GM21360 (cell line): ENCODE measurements around the gene TYK2.
"Not testable (repeated sequence)": the region's sequence is repeated elsewhere in the genome, so short reads cannot be mapped to it uniquely, and the experiment has no call there.

Source experiments
- ATAC-seq: cut with Tn5 transposase; IDR thresholded peaks from one replicate; pipeline ENCODE4 v1.9.1; 2021; ENCODE audit warnings: mild to moderate bottlenecking, moderate library complexity; ENCODE audit not compliant: unreplicated experiment

Gene TYK2

GRCh38 chr19:10380313-10381102 is at the start of gene TYK2:
Gene TYK2, minus strand, starts transcription at chr19:10380572. Its CDS starts 2,166 bp downstream, at chr19:10378406.
- ATAC-seq, result peak; percentile 91

GRCh38 chr19:10428996-10429381 is 48.6 kb upstream of the TYK2 start:
- no peak for ATAC-seq

GRCh38 chr19:10427169-10427568 is 46.8 kb upstream of the TYK2 start:
- ATAC-seq, result no peak

GRCh38 chr19:10424011-10424637 is 43.8 kb upstream of the TYK2 start:
- no peak for ATAC-seq

DNA sequence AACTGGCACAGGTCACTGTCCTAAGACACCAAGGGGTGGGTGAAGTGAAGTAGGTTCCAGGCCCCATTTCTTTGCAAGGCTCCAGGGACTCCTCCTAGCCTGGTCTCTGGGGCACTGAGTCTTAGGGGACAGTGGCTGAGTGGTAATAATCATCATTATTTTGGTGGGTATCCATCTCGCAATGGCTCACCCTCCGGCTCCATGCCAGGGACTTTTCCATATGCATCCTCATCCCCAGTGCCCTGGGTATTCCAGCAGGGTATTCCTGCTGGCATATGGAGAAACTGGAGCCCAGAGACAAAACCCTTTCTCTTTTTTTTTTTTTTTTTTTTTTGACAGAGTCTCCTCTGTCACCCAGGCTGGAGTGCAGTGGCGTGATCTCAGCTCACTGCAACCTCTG is 42.5 kb upstream of the TYK2 start:
- ATAC-seq, result no peak

DNA sequence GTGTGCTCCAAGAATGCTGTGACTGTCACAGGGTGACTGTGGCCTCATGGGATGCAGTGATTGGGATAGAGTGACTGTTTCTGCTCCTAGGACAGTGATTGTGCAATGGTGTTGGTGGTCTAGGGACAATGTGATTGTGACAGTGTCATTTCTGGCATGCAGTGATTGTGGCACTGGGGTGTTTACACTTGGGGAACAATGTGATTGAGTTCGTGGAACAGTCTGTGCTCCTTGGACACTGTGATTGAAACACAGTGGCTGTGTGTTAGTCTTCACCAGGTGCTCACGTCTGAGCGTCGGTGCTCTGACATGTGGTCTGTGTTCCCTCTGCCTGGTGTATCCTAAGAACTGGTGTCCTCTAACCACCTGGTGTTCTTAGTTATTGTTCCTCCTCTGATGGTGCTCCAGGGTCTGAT is 41.7 kb upstream of the TYK2 start:
- no peak for ATAC-seq

- no peak for ATAC-seq
Observed at GRCh38 chr19:10421240-10422045, 41.1 kb upstream of the TYK2 start.

GRCh38 chr19:10420444-10421239 is 40.3 kb upstream of the TYK2 start, which contains the start of gene PDE4A:
Gene PDE4A, plus strand, starts transcription at chr19:10420538. Its CDS starts 227 bp downstream, at chr19:10420765.
- ATAC-seq, result no peak

DNA sequence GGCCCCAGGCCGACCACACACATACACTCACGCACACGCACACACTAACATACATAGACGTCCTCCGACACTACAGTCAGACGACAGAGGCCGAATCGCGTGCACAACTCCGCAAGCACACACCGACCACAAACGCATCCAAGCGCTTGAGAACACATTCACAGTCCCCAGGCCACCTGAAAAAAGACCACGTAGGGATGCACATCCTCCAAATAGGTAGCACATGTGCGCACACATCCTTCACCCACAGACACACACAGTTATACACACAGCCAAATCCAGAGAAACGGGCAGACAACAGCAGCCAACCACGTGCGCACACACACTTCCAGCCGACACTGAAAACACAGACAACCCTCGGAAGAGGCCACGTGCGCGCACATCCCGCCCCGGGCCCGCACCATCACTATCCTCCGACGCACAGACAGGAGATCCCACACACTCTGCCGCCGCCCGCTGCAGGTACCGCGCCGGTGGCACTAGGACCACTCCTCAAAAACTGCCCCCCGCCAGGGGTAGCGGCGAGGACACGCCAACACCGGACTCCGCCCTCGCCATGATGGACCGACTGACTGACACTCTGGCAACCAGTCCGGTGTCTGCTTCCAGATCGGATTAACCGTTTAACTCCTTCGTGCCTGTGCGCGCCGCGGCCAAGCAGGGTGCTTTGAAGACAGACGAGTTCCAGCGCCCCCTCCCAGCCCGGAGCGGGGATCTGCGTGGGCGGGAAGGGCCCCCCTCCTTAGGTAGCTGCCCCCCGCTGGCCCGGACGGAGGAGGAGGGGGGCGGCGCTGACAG is 39.5 kb upstream of the TYK2 start:
- no peak for ATAC-seq

DNA sequence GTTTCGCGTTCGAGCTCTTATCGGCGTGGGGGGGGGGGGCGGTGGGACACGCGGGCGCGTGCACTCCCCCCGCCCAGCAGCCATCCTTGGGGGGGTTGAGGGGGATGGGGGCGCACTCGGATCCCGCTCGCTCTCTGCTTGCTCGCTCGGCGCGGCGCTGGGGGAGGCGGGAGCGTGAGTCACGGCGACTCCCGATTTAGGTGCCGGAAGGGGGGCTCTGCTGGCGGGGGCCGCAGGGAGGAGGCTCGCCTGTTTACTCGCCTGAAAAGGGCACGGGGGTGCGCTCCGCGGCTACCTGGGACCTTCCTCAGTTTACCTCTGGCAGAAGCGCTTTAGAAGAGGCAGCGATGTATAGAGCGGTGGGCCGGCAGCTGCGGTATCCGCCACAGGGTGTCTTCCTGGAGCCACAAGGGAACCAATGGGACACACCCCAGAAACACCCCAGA is 38.9 kb upstream of the TYK2 start:
- no peak for ATAC-seq

DNA sequence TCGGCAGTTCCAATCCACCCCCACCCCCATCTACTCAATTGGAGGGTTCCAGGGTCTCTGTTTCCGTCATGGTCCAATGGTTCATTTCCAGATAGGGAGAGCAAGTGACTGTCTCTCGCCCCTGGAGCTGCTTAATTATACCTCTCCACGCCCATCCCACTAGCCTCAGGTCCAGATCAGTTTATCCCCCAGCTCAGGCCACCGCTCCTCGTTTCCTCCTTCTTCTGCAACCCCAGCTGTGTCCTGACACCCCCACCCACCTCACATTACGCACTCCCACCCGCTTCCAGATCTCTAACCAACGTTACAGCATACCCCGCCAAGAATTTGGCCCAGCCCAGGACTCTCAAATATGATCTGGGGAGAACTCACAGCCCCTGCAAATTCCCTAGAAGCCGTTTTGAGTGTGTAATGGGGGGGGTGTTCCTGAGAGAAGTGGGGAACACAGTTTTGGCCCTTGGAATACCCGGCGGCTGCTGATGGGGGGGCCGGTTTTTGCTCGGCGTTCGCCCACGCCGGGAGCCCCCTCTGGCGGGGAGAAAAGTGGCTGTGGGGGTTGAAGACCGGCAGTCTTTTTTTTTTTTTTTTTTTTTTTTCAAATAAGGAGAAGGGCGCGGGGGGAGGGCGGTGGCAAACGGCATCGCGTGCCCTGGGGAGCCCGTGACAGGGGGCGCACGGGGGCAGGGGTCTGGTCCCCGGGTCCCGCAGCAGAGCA is 38.3 kb upstream of the TYK2 start:
- no peak for ATAC-seq

GRCh38 chr19:10418235-10418484 is 37.8 kb upstream of the TYK2 start:
- no peak for ATAC-seq

DNA sequence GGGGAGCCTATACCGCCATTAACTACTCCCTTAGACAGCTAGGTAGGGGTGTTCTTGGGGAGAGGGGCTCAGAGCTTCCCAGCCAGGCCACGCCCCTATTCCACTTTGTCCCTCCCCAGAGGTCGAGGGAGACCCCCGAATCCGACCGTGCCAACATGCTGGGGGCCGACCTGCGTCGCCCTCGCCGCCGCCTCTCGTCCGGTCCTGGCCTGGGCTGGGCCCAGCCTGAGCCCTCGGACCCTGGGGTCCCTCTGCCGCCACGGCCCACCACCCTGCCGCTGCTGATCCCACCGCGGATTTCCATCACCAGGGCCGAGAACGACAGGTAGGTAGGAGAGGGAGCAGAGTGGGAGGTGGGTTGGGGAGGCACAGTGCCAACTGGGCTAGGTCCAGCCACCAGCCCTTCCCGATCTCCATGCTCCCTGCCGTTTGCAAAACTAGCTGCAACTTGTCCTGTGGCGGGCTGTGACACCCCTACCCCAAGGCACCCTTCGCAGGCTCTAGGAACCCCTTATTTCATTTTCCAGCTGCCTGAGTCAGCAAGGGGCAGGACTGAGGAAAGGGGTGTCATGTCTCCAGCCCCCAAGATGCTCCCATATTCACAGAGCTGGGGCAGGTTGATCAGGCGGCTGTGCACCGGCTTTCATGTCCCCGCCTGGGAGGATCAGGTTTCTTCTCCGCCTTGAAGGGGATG is 37.3 kb upstream of the TYK2 start:
- ATAC-seq, result no peak

- peak; percentile 37 for ATAC-seq
Observed at GRCh38 chr19:10416380-10417257, 36.2 kb upstream of the TYK2 start.

DNA sequence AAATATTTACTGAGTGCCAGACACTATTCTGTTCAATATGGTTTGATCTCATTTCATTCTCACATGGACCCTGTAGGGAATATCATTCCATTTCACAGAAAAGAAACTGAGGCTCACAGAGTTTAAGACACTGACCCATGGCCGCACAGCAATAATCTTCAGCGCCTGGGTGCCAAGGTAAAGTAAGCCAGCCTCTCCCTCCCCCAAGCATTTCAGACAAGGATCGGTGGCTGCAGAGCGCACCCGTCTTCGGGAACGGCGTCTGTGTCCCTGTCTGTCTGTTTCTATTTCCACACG is 35.7 kb upstream of the TYK2 start:
- ATAC-seq, result no peak

- ATAC-seq, result peak; percentile 40
Observed at GRCh38 chr19:10412257-10412977, 32.0 kb upstream of the TYK2 start.

- ATAC-seq, result not testable (repeated sequence)
Observed at GRCh38 chr19:10411224-10411623, 30.9 kb upstream of the TYK2 start.
